Stimulated activated CD4-positive, alpha-beta T cell treated with anti-CD3 and anti-CD28 coated beads, Interleukin-4, amount 100 ng/mL, for 24 hours (primary cell): ENCODE measurements around the gene FOXO1.
A peak's percentile ranks its signal among the peaks of the same experiment; 100 is the strongest.

Experiments
- DNase-seq: peaks from one replicate; pipeline ENCODE4 v3.0.0-alpha.2; 2020

FOXO1 gene

DNA sequence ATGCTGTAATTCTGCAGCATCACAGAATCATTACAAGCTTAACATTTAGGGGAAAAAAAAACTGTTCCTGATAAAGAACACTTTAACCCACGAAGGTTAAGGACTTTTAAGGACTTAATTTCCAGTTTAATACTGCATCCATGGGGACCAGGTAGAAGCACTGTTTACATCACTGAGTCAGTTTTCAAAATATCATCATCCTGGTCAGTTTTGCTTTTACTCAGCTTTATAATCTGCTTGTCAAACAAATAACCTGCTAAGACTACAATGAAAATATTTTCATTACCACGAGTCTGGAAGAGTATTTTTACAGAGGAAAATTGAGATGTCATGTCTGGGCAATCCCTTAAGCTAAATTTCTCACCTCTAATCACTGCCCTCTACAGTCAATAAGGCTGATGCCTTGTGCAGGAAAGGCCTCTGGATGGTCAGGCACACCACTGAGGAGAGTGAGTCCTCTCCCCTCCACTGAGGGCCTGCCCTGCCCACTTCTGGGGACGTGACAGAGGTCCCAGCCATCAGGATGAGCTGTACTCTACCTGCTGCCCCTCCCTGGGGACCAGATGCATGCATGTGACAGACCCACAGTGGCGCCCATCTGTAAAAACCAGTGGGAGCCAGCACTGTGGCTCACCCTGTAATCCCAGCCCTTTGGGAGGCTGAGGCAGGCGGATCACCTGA lies 31.0 kb downstream of the FOXO1 start:
- DNase-seq: no peak

DNA sequence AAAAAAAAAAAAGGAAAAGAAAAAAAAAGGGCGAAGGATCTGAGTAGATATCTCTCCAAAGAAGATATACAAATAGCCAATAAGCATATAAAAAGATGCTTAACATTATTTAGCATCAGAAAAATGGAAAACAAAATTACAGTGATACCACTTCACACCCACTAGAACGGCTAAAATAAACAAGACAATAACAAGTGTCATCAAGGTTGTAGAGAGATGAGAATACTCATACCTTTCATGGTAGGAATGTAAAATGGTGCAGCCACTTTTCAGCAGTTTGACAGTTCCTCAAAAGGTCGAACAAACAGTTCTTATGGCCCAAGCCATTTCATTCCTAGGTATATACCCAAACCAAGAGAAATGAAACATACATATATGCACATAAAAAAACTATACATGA lies 33.5 kb downstream of the FOXO1 start:
- DNase-seq: no peak

DNA sequence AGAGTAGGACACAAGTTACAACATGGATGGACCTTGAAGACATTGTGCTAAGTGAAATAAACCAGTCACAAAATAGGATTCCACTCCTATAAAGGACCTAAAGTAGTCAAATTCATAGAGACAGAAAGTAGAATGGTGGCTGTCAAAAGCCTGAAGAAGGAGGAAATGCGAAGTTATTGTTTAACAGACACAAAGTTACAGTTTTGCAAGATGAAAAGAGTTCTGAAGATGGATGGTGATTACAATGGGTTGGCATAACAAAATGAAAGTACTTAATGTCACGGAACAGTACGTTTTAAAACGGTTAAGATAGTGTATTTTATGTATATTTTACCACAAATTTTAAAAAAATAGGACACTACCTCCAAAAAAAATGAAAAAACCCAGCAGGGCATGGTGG lies 34.8 kb downstream of the FOXO1 start:
- DNase-seq: no peak

DNA sequence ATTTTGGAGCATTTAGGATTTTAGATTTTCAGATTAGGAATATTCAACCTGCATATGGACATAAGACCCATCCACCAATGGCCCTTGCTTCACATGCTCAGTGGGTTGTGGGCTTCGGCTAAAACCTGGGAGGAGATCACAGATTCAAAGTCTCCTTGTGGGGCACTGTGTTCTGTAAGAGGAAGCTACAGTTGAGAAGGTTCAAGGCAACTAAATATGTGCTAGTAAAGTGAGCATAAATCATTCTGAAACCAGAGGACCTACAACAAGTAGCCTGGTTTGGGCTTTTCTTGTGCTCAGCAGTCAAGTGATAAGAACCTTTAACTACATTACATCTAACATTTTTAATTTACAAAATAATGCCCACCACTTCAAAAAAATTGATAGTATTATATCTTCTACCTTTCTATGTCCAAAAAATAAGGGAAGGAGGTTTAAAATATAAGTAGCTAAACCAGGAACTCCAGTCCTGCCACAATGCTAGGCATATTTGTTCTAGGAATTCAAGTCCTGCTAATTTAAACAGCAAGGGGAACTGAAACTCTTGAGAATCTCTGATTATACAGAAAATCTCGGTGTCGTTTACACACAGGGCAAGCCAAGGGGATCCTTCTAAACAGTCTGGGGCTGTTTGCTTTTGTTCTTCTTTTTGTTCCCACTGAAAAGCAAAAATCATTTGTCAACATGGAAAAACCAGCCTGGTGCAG lies 36.6 kb downstream of the FOXO1 start:
- no peak for DNase-seq

DNA sequence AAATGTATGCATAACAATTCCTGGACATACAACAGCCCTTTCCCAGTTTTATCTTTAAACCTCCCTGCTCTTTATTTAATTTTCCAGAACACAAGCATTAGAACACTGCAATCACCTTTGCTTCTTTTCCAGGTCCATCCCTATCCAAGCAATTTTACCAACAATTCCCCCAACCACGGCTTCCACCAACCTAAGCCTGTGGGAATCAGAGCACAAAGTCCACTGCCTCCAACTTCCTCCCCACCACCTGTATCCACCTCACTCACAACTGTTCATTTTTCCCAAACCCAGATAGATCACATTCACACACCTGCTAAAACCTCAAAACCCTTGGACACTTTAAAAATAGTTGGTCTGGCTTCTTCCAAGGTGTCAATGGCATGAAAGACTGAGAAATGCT lies 39.5 kb downstream of the FOXO1 start:
- no peak for DNase-seq

DNA sequence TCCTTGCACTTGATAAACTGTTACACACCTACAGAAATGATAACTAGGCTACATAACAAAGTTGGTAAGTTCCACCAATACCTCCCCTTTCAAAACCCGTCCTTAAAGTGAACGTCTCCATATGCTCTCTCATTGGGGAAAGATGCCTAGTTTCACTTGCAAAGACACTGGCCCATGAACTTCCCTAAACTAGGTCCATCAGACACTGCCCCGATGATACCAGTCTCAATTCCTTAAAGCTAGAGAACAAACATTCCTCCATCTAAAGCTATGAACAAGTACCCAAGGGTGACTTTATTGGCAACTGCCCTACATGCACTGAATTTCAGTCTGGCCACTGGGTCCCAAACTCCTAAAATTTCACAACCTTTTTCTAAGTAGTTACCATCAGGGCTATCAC lies 39.9 kb downstream of the FOXO1 start:
- DNase-seq: no peak

DNA sequence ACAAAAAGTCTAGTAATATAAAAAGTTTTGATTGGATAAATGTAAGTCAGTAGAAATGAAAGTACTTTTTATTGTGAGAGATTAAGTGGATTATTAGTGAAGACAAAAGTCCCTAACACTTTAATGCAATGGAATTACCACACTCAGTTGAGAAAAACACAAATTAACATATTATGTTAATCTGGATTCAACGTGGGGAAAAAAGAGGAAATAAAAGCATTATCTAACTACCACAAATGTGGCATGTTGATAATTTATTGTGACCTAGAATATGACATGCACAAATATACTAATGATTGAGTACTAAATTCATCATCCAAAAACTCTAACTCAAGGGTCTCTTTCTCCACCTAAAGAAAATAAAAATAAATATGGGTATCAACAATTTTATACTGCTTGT lies 41.5 kb downstream of the FOXO1 start:
- no peak for DNase-seq

DNA sequence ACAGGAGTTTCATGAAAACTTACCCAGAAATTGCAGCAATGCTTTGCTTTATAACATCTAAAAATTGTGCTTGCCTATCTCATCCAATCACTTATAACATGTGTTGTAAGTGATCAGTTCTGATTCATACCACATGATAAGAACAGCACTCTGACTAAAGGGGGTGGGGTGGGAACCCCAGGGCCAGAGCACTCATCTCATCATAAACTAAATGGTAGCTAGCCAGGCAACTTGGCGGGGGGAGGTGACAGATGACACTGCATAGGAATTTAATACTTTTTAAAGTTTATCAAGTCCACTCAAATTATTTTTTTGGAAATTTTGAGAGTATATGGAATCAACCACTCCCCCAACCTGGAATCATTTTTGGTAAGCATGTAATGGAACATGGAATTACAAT lies 42.1 kb downstream of the FOXO1 start:
- peak; percentile 54 for DNase-seq

DNA sequence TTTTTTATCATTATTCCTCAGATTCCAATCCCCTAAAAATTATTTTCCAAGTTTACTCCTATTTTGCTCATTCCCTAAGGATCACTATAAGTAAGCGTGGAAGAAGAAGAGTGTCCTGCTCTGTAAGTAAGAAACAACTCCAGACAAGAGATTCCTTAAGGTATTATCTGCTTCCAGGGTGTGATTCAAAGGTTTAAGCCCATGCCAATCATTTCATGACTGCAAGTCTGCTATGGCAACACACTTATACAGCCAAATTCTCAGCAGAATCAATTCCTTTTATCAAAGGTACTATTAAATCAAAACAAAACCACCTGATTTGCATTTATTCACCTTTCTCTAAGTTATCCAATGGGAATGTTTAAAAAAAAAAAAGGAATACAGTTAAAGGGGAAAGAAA lies 43.7 kb downstream of the FOXO1 start:
- no peak for DNase-seq

DNA sequence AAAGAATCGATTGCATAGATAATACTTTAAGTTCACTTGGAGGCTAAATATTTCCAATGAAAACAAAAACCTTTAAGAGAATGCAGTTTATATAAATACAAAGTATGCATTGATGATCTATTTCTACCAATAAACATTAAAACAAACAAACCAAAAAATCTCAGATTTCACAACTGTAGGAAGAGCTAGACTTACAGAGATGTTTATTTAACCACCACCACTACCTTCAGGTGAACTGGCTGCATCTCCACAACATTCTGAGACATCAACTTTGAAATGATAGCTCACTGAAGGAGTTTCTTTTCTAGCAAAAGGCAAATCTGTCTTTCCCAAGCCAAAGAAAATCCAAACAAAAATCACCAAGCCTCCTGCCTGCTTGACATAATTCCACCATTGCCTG lies 44.2 kb downstream of the FOXO1 start:
- no peak for DNase-seq

DNA sequence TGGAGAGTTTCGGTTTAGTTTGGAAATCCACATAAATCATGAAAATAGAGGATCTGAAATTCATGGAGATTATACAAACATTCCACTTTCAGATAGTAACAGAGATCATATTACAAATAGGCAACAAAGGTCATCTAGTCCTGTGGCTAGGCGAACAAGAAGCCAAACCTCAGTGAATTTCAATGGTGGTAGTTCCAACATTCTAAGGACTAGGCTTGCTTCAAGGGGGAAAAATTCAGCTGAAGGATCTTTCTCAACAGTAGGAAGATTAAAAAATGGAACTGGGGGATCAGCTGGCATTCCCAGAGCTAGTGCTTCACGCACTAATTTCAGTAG lies 47.0 kb downstream of the FOXO1 start:
- DNase-seq: no peak

DNA sequence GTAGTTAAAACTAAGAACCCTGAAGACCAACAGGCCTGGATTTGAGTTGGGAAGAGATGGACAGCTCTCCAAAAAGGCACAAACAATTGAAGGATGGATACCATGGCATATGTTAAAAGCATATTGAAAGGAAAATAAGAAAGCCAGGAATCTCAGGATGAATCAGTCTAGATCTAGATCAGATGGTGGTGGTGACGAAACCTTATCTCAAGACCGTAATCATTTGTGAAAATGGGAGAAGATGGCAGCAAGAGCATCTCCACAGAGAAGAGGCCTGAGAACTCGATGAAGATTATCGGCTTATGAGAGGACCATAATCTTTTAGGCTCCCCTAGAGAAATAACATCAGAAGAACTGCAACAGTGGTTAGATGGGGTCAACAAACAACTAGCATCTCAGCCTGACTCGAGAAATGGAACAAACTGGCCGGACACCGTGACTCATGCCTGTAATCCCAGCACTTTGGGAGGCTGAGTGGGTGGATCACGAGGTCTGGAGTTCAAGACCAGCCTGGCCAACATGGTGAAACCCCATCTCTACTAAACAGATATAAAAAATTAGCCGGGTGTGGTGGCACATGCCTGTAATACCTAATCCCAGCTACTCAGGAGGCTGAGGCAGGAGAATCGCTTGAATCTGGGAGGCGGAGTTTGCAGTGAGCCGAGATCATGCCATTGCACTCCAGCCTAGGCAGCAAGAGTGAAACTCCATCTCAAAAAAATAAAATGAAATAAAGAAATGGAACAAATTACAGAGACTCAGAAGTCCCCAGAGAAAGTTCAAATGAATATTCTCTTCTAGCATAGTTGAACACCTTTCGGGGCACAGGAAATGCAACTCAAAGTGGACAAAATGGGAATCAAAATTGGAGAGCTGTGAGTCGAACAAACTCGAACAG lies 47.6 kb downstream of the FOXO1 start:
- no peak for DNase-seq

DNA sequence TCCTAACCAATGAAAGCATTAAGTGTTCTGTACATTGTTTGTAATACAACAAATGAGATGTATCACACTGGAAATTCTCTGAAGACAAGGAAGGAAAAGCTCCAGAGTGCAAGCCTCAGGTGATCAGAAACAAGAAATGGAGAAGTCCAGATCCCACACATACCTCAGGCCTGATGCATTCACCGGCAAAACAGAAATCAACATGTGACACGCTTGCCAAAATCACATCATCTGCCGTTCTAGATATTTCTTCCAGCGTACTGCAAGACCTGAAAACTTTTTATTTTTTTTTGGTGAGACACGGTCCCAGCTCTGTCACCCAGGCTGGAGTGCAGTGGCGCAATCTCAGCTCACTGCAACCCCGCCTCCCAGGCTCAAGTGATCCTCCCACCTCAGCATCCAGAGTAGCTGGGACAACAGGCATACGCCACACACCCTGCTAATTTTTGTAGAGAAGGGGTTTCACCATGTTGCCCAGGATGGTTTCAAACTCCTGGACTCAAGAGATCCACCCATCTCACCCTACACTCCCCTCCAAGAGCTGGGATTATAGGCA lies 48.6 kb downstream of the FOXO1 start:
- no peak for DNase-seq

DNA sequence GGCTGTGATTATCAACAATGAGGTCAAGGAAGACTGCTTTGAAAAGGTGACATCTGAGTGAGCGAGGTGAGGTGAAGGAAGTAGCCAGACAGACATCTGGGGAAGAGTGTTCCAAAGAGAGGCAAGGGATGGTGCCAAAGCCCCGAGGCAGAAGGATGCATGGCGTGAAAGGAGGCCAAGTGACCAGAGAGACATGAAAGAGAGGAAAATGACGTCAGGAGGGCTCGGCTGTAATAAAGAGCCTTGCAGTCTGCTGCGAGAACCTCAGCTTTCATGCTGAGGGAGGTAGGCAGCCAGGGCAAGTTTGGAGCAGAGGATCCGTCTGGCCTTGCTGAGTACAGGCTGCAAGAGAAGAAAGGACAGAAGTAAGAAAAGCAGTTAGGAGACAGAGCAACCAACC lies 50.8 kb downstream of the FOXO1 start:
- no peak for DNase-seq

DNA sequence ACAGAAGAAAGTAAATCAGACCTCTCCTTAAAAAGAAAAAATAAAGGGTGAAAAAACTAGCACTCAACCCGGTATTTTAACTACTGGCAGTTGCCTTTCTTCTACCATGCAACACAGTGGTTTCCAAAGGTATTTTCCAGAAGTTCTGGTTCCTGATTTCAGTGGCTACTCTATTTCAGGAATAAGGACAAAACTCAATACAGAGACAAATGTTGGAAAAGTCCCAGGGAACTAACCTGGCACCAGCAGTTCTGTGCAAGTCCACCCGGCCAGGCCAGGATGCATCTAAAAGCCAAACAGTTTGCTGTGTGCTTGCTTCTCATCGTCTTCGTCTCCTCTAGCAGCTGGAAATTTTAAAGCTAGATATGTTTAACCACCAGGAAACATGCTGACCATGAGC lies 52.5 kb downstream of the FOXO1 start:
- DNase-seq: no peak

DNA sequence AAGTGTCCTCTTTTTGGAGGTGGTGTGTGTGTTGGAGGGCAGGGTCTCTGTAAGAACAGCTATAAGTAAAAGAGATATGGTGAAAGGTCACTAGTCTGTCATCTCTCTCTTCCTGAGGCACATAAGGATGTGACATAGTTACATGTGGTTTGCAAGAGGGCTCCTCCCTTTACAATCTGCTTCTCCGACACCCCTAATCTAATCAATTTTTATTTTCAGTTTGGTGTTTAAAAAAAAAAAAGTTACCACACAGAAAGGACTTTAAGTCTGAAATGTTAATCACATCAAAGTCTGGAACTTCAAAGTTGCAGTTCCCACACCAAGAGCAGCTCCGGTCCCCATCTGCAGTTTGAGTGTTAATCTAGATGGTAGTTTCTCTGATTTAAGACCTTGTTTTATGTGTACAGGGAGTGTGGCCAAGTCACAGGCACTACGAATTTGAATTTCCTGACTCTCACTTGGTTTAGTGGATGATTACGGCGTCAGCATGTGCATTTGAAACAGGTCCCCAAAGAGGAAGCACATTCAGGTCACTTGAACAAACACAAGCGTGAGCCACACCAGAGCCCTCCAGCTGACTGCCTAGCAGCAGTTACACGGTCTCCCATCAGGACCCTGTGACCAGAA lies 53.1 kb downstream of the FOXO1 start:
- peak; percentile 52 for DNase-seq

DNA sequence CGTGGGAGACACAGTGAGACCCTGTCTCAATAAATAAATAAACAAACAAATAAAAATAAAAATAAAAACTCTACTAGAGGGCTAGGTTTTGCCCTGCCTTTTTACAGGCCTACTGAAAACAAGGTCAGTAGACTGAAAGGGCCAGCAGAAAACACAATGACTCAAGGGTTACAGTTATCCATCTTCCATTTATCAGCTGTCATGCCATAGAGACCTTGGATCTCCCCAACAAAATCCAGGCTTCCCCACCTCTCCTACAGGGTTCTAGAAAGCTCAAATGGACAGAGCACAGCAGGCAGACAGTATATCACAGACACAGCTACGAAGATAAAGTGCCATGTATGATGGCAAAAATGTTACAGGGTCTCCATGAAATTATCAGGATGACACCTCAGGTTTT lies 54.4 kb downstream of the FOXO1 start:
- no peak for DNase-seq

DNA sequence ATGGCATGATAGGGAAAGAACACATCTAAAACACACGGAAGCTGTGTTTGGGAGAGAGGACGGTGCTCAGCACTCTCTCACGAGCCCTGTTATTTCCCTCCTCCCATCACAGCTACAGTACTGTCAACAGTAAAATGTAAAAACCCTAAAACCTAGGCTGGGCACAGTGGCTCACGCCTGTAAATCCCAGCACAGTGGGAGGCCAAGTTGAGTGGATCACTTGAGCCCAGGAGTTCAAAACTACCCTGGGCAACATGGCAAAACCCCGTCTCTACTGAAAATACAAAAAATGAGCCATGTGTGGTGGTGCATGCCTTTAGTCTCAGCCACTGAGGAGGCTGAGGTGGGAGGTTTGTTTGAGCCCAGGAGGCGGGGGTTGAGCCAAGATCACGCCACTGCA lies 54.8 kb downstream of the FOXO1 start:
- no peak for DNase-seq

DNA sequence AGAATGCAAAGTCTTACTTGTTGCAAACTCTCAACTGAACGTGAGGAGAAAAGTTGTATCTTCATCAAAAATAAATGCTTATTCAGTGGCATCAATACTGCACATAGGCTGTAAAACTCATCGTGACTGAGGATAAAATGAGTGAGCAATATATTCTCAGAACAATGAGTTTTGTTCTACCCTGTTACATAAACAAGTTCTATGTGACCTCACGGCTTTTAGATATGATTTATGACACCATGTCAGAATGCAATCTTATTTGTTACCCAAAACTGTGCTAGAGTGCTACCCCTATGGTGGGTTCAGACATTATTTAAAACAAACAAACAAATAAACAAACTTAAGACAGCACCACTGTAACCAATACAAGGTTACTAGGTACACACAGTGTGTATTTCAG lies 55.4 kb downstream of the FOXO1 start:
- no peak for DNase-seq

DNA sequence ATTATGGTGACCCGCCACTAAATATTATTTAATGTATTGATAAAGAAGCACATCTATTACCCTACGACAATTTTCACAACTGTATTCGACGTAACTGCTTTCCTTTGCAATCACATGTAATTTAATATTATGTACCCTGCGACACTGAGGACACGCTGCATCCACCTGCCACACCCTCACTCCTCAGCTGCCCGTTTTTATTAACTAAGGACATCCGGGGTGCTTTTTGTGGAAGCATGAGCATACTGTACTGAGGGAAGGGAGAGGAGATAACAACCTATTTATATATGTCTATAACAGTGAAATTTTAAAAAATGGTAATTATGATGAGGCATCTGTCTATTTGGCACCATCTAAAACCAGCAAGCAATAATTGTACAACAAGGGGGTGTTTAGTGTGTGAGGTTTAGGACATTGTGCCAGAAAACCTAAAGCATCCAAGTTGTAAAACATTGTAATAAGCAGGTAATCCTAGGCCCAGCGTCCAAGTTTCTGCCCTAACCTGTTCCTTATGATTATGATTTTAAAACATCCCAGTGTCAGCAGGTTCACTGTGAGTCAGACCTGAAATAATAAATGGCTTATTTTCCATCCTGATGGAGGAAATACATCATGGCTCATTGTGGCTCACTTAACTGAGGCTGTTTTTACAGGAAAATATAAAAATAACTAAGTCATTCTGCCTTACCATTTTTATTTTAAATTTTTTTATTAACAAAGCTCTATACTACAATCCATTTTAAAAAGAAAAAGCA lies 56.3 kb downstream of the FOXO1 start:
- DNase-seq: no peak

DNA sequence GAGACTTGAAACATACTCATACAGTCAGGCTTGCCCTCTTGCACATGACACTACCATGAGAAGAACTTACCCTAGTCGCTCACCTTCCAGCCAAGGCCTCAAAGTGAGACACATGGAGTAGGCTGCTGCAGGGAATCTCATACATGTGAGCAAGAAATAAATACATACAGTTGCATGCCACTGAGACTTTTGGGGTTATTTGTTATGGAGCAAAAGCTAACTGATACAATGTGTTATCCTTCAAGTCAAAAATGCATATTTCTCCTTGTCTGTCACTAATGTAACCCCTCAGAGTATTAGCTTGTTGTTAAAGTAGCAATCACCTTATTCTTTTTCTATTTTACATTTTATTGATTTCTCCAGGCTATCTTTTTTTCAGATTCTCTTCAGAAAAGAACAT lies 58.1 kb downstream of the FOXO1 start:
- DNase-seq: no peak

DNA sequence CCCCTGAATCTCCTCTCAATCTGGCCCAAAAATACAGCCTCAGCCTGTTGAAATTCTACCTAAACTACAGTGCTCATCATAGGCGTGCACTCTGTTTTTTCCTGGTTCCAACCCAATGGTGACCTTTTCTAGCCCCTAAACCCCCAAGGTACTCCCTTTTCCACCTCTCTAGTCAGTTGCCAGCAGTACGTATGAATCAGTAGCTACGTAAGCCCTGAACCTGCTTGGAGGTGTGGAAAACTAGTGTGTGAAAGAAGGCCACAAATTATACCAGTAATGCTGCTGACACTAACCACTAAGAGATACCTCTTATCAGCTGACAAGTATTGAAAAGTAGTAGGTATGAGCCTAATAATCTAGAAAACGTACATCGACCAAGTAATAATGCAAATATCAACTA lies 60.9 kb downstream of the FOXO1 start:
- DNase-seq: no peak

DNA sequence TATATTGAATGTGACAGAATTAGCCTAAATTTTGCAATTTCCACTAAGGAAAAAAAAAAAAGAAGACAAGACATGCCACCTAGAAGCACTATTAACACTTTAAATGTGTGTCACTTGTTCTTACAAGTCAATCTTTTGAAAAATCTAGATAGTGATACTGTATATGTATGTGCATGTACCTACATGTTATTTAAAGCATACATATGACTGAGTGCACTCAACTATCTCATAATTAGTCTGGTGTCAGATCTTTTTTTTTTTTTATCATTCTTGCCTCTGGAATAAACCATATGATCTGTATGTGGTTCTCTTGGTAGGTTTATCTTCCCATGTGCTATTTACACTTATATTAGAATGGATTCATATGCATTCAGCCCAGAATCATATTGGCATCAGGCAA lies 62.3 kb downstream of the FOXO1 start:
- no peak for DNase-seq
